Stimulated activated CD4-positive, alpha-beta T cell treated with anti-CD3 and anti-CD28 coated beads, Interleukin-1b, Interleukin-23, amount 100 ng/mL, for 24 hours (primary cell): ENCODE results near the gene AFF3.
"Not testable (repeated sequence)": the region's sequence is repeated elsewhere in the genome, so short reads cannot be mapped to it uniquely, and the experiment has no call there.

Experiments
- DNase-seq, 4 experiments: peaks; one replicate each; pipeline ENCODE4 v3.0.0-alpha.2; 2020; ENCODE audit warnings: low read depth in 4 of 4, low spot score in 1 of 4

Gene AFF3

GRCh38 chr2:99933894-99934650 is 208.3 kb downstream of the AFF3 start:
- no peak for DNase-seq

- not testable (repeated sequence) for DNase-seq
Measured at GRCh38 chr2:99933491-99933890, 208.9 kb downstream of the AFF3 start.

GRCh38 chr2:99928470-99929053 is 213.8 kb downstream of the AFF3 start:
- no peak for DNase-seq

- not testable (repeated sequence) for DNase-seq
Measured at GRCh38 chr2:99927690-99928207, 214.6 kb downstream of the AFF3 start.

DNA sequence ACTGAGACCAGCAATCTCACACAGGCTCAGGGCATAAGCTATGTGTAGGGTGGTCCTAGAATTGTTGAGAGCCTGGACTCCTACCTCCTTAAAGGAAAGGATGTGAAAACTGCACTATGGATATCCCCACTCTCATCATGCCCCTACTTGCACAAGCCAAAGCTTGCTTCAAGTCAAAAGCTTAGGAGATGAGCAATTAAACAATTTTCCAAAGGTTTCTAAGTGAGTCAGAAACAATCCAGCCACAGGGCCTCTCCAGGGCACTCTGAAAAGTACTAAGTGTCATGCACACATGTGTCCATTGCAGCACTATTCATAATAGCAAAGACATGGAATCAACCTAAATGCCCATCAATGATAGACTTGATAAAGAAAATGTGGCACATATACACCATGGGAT is 215.4 kb downstream of the AFF3 start:
- DNase-seq, result no peak

- DNase-seq, result no peak
Measured at GRCh38 chr2:99925960-99926359, 216.4 kb downstream of the AFF3 start.

DNA sequence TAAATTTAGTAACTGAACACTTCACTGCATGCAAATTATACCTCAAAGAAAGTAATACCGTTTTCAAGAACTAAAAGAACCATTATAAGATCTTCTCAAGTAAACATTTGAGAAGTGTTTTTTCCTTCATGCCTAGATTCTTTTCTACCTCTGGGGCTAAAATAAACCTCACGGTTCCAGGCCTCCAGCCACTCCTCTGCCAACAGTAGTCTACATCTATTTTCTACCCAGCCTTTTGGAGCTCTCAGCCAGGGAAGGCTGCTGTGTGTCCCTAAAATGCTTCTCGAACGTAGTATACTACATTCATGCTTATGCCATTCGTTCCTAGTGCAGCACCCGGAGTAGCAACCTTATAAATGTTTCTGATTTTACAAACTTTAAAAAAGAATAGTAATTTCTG is 219.7 kb downstream of the AFF3 start:
- no peak for DNase-seq

DNA sequence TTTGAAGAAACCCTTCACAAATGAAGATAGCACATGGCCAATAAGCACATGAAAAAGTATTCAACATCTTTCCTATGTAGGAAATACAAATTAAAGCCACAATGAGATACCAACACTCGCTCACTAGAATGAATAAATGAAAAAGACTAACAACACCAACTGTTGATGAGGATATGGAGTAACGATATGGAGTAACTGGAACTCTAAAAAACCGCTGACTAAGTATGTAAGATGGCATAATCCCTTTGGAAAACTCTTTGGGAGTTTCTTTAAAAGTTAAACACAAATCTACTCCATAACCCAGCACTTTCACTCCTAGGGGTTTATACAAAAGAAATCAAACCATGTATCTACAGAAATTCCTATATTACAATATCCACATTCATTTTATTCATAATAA is 220.5 kb downstream of the AFF3 start:
- no peak for DNase-seq

DNA sequence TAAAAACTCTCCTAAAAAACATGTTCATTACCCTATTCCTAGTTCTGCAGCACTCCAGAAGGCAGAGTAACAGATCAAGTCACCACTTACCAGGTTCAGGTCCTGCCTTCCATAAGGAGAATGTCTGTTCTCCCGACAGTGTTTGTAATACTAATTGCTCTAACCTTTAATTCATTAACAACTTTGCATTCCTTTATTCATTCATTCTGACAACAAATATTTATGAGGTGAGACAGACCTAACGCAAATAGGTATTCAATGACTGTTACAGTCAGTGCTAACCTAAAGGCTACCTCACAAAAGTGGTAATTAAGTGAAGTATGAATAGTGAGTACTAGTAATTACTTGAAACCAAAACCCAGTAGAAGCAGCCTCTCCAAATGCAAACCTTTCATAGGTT is 224.0 kb downstream of the AFF3 start:
- no peak for DNase-seq

DNA sequence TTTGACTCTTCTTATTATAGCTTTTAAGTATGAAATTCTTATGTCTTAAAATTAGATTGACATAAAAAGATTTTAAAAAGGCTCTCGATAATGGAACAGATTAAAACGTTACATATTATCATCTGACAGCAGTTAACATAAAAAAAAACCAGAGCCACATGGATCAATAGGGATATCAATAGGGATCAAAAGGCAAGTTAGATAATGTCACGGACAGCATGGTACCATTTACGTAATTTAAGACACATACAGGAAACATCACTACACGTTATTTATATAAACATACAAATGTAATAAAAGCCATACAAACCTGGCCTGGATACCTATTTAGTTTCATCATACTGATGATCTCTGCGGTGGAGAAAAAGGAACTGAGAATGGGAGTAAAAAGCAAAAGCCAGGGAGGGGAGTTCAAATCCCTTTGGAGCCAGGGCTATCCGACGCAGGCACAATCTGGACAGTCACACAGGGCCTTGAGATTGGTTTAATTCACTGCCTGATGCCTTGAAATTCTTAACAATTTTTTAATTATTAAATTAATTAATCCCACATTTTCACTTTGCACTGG is 227.2 kb downstream of the AFF3 start:
- DNase-seq, result no peak

GRCh38 chr2:99911736-99912135 is 230.7 kb downstream of the AFF3 start:
- DNase-seq, result no peak

- no peak for DNase-seq
Measured at GRCh38 chr2:99910902-99911301, 231.5 kb downstream of the AFF3 start.

- no peak for DNase-seq
Measured at GRCh38 chr2:99905636-99906035, 236.8 kb downstream of the AFF3 start.

DNA sequence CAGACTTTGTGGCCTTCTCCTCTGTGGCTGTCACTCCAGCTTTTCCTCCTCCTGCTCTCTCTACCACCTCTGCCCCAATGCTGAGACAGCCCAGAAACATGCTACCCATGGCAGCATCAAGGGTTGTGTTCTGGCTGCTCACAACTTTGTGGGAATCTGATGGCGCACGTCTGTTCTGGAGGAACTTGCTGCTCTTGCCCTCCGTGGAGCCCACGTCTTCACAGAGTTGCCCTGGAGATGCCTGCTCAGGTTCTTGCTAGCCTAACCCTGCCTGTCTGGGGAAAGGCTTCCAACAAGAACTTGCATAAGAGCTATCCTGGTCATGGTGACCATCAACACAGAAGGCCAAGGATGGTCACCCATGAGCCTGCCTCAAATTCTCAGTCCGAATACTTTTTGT is 237.4 kb downstream of the AFF3 start:
- no peak for DNase-seq

- no peak for DNase-seq
Measured at GRCh38 chr2:99903981-99904380, 238.4 kb downstream of the AFF3 start.

- no peak for DNase-seq
Measured at GRCh38 chr2:99900556-99900955, 241.8 kb downstream of the AFF3 start.

GRCh38 chr2:99899882-99900281 is 242.5 kb downstream of the AFF3 start:
- no peak for DNase-seq

- DNase-seq, result no peak
Measured at GRCh38 chr2:99899058-99899855, 243.1 kb downstream of the AFF3 start.

DNA sequence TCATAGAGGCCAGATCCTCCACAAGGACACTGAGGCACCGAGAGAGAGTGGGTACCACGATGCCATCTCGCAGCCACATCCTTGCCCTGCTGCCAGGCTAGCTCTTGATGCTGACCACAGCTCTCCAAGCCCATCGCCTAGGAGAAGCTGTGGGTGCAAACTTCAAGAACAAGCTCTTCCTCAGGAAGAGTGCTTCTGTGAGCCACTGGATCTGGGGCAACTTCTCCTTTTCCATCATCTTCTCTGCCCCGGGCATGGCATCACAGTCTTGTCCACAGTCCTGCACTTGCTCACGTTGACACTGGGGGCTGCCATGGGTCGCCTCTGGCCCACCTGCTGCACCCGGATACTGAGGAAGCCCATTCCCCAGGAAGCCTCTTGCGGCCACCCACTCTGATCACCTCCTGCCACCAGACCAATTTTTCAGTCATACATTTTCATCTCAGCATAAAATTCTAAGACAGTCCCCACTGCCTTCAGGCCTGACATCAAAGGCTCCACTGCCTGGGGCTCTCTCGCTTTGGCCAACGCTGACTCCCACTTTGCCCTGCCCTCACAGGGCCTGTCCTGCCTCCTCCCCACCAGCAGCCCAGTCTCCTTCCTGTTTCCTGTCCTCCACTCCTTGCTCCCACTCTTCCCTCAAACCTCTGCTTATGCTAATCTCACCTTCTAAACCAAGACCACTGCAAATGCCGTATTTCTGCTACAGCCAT is 243.9 kb downstream of the AFF3 start:
- no peak for DNase-seq

DNA sequence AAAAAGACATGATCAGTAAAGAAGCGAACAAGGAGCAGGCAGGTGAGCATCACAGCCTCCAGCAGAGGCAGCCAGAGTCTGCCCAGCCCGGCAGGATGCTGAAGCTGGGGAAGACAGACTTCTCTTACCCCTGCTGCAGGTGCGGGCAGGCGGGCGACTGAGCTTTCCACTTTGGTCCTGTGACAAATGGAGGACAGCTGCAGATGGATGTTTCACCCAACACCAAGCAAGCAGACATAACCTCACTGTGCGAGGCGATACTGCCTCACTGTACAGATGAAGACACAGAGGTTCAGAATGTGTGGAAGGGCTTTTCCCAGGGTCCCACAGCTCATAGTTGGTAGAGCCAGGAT is 251.0 kb downstream of the AFF3 start:
- DNase-seq, result no peak
